MG63 (cell line): Measurements from ENCODE around the gene FBXO28. TPM values are rescaled to one million over a fixed set of nuclear protein-coding genes. Genes with fewer than 3 reads are reported as not detected.
A peak's percentile ranks its signal among the peaks of the same experiment; 100 is the strongest.

Experiments
- DNase-seq: peaks from one replicate; pipeline ENCODE4 v3.0.0-alpha.2; 2020
- H3K27me3 ChIP-seq: fragments of 250-450 bp; sonication (Bioruptor Pico); 2 replicates; pipeline ENCODE4 v1.5.1; 2020; ENCODE audit warnings: mild to moderate bottlenecking, moderate library complexity
- H3K36me3 ChIP-seq: fragments of 250-450 bp; sonication (Bioruptor Pico); 2 replicates; pipeline ENCODE4 v1.5.1; 2020; ENCODE audit warnings: mild to moderate bottlenecking, moderate library complexity
- H3K4me3 ChIP-seq: fragments of 250-450 bp; sonication (Bioruptor Pico); 2 replicates; pipeline ENCODE4 v1.5.1; 2020; ENCODE audit warnings: mild to moderate bottlenecking, moderate library complexity
- H3K9me3 ChIP-seq: fragments of 250-450 bp; sonication (Bioruptor Pico); 2 replicates; pipeline ENCODE4 v1.5.1; 2020; ENCODE audit warnings: mild to moderate bottlenecking, moderate library complexity
- total RNA-seq: library from RNA; depleted of rRNA; stranded (reverse); fragments of >200 nt; shearing (Covaris generic); gene quantifications from 2 replicates; pipeline ENCODE4 v1.2.3, GENCODE V29; 2014; ENCODE audit warnings: low replicate concordance

The FBXO28 gene
- total RNA-seq, 1 experiment from 2014 or later: 34.1 TPM

GRCh38 chr1:224123136-224123535 is 9.2 kb downstream of the FBXO28 start:
- H3K27me3 ChIP-seq: no peaks in the 10 kb centered on the region
- H3K4me3 ChIP-seq: no peak overlapping the region
- H3K9me3 ChIP-seq: no peaks in the 10 kb centered on the region
- DNase-seq: no peak
- H3K36me3 ChIP-seq: peaks cover 14% of the 10 kb centered on the region

DNA sequence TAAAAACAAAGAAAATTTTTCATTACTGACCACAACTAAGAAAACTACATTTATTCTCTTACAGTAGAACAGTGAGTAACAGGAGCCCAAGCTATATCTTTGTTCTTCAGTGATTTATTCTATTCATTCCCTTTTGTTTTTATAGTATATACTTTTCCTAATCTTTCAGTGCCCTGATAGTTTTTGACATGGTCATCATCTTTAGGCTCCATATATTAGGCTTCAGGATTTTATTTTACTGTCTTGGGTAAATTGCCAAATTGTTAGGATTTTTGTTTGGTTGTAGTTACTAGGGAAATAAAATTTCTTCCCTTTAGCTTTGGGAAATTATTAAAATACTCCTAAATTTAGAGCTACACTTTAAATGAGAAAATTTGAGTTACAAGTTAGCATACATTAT is 10.3 kb downstream of the FBXO28 start:
- Histone ChIP-seq H3K27me3 (no peaks in the 10 kb centered on the region), H3K36me3 (peaks cover 8% of the 10 kb centered on the region), H3K4me3 (no peak overlapping the region), H3K9me3 (no peaks in the 10 kb centered on the region)
- DNase-seq: no peak

GRCh38 chr1:224127925-224128819 is 14.3 kb downstream of the FBXO28 start:
- Histone ChIP-seq H3K27me3 (no peaks in the 10 kb centered on the region), H3K9me3 (no peaks in the 10 kb centered on the region; the same call in 1 of the 2 replicates), H3K36me3 (peaks cover 33% of the 10 kb centered on the region), H3K4me3 (no peak overlapping the region)
- no peak for DNase-seq

DNA sequence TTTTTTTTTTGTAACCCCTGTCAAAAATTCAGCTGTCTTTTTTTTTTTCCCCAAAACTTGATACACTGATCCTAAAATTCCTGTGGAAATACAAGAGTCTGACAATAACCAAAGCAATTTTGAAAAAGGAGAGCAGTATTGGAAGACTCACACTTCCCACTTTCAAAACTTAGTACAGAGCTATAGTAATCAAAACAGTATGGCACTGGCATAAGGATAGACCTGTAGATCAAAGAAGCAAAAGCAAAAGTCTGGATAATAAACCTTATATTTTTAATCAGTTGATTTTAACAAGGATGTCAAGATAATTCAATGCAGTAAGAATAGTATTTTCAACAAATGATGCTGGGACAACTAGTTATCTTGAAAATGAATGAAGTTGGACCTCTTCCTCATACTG is 17.3 kb downstream of the FBXO28 start:
- Histone ChIP-seq H3K36me3 (peaks cover 43% of the 10 kb centered on the region), H3K27me3 (no peaks in the 10 kb centered on the region), H3K4me3 (no peak overlapping the region), H3K9me3 (no peaks in the 10 kb centered on the region; the same call in 1 of the 2 replicates)
- no peak for DNase-seq

- Histone ChIP-seq H3K9me3 (no peaks in the 10 kb centered on the region; the same call in 1 of the 2 replicates), H3K36me3 (peaks cover 43% of the 10 kb centered on the region), H3K4me3 (no peak overlapping the region), H3K27me3 (no peaks in the 10 kb centered on the region)
- no peak for DNase-seq
These were observed 19.0 kb downstream of the FBXO28 start for GRCh38 chr1:224132901-224133300.

GRCh38 chr1:224133741-224134299 is 19.9 kb downstream of the FBXO28 start:
- H3K27me3 ChIP-seq: no peaks in the 10 kb centered on the region
- H3K9me3 ChIP-seq: no peaks in the 10 kb centered on the region; the same call in 1 of the 2 replicates
- H3K36me3 ChIP-seq: peaks cover 49% of the 10 kb centered on the region
- H3K4me3 ChIP-seq: no peak overlapping the region
- DNase-seq: no peak

DNA sequence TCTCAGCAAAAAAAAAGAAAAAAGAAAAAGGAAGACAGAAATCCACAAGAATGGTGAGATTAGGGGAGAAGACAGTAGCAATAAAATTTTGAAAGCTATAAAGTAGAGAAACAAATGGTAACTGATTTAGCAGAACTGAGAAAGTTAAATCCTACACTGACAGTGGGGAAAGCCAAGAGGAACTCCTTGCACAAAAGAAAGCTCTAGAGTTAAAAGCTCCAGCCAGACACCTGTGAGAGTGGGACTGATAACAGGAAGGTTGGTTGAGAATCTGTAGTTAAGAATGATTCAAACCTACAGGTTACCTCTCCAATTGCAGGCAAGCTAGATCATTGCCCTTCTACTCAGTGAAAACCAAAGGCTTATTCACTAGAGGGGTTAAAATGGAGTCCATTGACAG is 23.6 kb downstream of the FBXO28 start:
- DNase-seq: no peak
- peaks cover 33% of the 10 kb centered on the region for H3K36me3 ChIP-seq
- no peaks in the 10 kb centered on the region for H3K27me3 ChIP-seq
- no peaks in the 10 kb centered on the region for H3K9me3 ChIP-seq
- no peak overlapping the region for H3K4me3 ChIP-seq

DNA sequence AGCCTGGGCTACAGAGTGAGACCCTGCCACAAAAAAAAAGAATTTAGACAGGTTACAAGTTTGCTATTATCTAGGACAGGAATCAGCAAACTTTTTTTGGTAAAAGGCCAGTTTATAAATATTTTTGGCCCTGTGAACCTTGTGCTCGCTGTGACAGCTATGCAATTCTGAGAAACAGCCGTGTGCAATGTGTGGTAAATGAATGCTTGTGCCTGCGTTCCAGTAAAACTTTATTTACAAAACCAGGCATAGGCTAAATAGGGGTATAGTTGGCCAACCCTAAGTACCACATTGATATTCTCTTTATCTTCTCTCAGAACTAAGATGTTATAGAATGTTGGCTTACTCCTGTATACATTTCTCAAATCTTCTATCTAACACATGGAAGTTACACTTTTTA is 24.3 kb downstream of the FBXO28 start:
- no peak for DNase-seq
- Histone ChIP-seq H3K9me3 (no peaks in the 10 kb centered on the region), H3K4me3 (no peak overlapping the region), H3K36me3 (peaks cover 28% of the 10 kb centered on the region), H3K27me3 (no peaks in the 10 kb centered on the region)

- no peaks in the 10 kb centered on the region for H3K9me3 ChIP-seq
- no peak overlapping the region for H3K4me3 ChIP-seq
- DNase-seq: no peak
- H3K27me3 ChIP-seq: no peaks in the 10 kb centered on the region
- H3K36me3 ChIP-seq: peaks cover 22% of the 10 kb centered on the region
These were observed 27.8 kb downstream of the FBXO28 start for GRCh38 chr1:224141693-224142092.

GRCh38 chr1:224149709-224150108 is 35.8 kb downstream of the FBXO28 start:
- Histone ChIP-seq H3K4me3 (no peak overlapping the region), H3K27me3 (no peaks in the 10 kb centered on the region), H3K36me3 (peaks cover 12% of the 10 kb centered on the region), H3K9me3 (no peaks in the 10 kb centered on the region)
- no peak for DNase-seq

GRCh38 chr1:224151117-224151516 is 37.2 kb downstream of the FBXO28 start:
- no peaks in the 10 kb centered on the region for H3K9me3 ChIP-seq
- no peak for DNase-seq
- peaks cover 10% of the 10 kb centered on the region for H3K36me3 ChIP-seq
- no peaks in the 10 kb centered on the region for H3K27me3 ChIP-seq
- H3K4me3 ChIP-seq: no peak overlapping the region

GRCh38 chr1:224157316-224157715 is 43.4 kb downstream of the FBXO28 start:
- Histone ChIP-seq H3K4me3 (no peak overlapping the region), H3K9me3 (no peaks in the 10 kb centered on the region), H3K27me3 (no peaks in the 10 kb centered on the region), H3K36me3 (peaks cover 52% of the 10 kb centered on the region)
- no peak for DNase-seq

DNA sequence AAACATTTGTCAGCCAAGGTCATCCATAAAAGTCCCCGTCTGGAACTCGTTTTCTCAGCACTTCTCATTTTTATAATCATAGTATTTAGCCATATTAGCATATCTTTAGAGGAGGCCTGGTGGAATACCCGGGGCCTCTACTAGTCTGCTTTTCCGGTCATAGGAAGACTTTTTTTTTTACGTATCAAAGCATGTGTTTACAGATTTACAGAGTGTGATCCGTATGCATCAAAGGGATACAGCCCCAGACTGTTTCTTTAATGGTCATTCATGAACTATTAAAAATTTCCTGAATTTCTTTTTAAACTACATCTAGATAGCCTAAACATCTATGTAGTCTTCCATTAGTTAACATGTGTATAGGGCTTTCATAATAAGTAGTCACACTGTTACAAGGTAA is 45.6 kb downstream of the FBXO28 start:
- H3K4me3 ChIP-seq: no peak overlapping the region
- no peaks in the 10 kb centered on the region for H3K27me3 ChIP-seq
- H3K9me3 ChIP-seq: no peaks in the 10 kb centered on the region
- H3K36me3 ChIP-seq: peaks cover 47% of the 10 kb centered on the region
- no peak for DNase-seq

DNA sequence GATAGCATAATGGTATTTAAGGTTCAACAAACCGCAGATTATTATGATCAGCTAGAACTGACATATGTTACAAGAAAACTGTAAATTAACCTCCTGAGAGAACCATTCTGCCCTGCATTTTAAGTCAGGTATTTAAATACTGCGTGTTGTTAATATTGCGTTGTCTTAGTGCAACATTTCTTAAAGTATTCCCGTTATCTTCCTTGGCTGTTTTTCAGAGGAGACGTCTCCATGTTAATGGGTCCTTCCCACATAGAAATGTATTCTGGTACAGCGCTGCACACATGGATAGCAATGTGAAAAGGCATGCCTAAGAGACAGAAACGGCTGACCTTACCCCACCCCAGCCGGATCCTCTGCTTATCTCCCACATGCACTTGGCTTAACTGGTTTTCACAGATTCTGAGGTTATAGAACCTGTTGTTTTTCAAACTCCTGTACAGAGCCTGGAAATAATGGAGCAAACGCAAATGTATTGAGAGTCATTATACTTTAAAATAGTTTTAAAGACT is 46.3 kb downstream of the FBXO28 start:
- Histone ChIP-seq H3K4me3 (no peak overlapping the region), H3K36me3 (peaks cover 47% of the 10 kb centered on the region), H3K27me3 (no peaks in the 10 kb centered on the region), H3K9me3 (no peaks in the 10 kb centered on the region)
- no peak for DNase-seq

- no peaks in the 10 kb centered on the region for H3K27me3 ChIP-seq
- H3K4me3 ChIP-seq: no peak overlapping the region
- H3K9me3 ChIP-seq: no peaks in the 10 kb centered on the region
- H3K36me3 ChIP-seq: peaks cover 36% of the 10 kb centered on the region
- no peak for DNase-seq
These were observed 48.9 kb downstream of the FBXO28 start for GRCh38 chr1:224162768-224163167.

DNA sequence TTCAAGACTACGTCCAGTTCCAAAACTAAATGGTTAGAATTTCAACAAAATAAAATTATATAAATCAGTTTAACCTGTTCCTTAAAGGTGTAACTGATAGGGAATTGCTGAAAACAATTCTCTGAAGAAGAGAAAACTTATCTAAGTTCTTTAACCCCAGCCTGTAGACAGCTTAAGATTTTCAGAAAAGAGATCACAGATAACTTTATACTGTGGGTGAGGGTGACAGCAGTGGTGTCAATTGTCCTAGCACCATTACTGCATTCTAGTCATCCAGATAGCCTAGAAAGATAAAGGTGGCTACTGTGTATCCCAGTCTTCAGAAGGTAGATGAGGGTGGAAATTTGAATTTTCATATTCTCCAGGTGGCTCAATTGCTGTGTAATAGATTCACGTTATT is 49.4 kb downstream of the FBXO28 start:
- H3K4me3 ChIP-seq: no peak overlapping the region
- no peaks in the 10 kb centered on the region for H3K27me3 ChIP-seq
- H3K36me3 ChIP-seq: peaks cover 30% of the 10 kb centered on the region
- no peak for DNase-seq
- no peaks in the 10 kb centered on the region for H3K9me3 ChIP-seq

GRCh38 chr1:224168859-224169380 is 55.0 kb downstream of the FBXO28 start:
- no peak overlapping the region for H3K4me3 ChIP-seq
- DNase-seq: peak; percentile 84
- H3K27me3 ChIP-seq: peaks cover 2% of the 10 kb centered on the region; the same call in 1 of the 2 replicates
- no peaks in the 10 kb centered on the region for H3K36me3 ChIP-seq
- H3K9me3 ChIP-seq: peaks cover 4% of the 10 kb centered on the region; the same call in 1 of the 2 replicates
